Dendritic cell treated with granulocyte-macrophage colony-stimulating factor and Interleukin-4, amounts not matched to agents 40 ng/mL and 50 ng/mL, for 4 days (primary cell): ENCODE results near the gene ADH7.

Experiments
- H3K27ac Mint-ChIP-seq: one replicate; pipeline ENCODE4 v1.8.0; 2022; ENCODE audit warnings: mild to moderate bottlenecking, mixed read lengths
- H3K27me3 Mint-ChIP-seq: one replicate; pipeline ENCODE4 v1.8.0; 2022; ENCODE audit warnings: mild to moderate bottlenecking, mixed read lengths
- H3K36me3 Mint-ChIP-seq: one replicate; pipeline ENCODE4 v1.8.0; 2022; ENCODE audit warnings: low read depth, mixed read lengths
- H3K4me1 Mint-ChIP-seq: one replicate; pipeline ENCODE4 v1.8.0; 2022; ENCODE audit warnings: low read depth, mixed read lengths
- H3K4me3 Mint-ChIP-seq: one replicate; pipeline ENCODE4 v1.8.0; 2022; ENCODE audit warnings: mild to moderate bottlenecking, moderate library complexity, mixed read lengths
- H3K9me3 Mint-ChIP-seq: one replicate; pipeline ENCODE4 v1.8.0; 2022; ENCODE audit warnings: mixed read lengths
- intact Hi-C: fragments of 100-400 bp; cut with micrococcal nuclease; formaldehyde crosslinking; loops from one replicate; pipeline ENCODE4 v1.15.0; 2022

ADH7 gene

GRCh38 chr4:99405433-99406115, 29.6 kb downstream of the ADH7 start:
- intact Hi-C loops: loop anchor here (1.0 to 2.0 kb wide), 3 partner anchors 287 to 1255 kb away; no protein-coding TSS in a partner anchor
- Mint-ChIP-seq H3K27me3 (no peaks in the 10 kb centered on the region), H3K36me3 (no peaks in the 10 kb centered on the region), H3K4me1 (peaks cover 14% of the 10 kb centered on the region), H3K9me3 (no peaks in the 10 kb centered on the region), H3K27ac (no peak overlapping the region), H3K4me3 (no peak overlapping the region)

DNA sequence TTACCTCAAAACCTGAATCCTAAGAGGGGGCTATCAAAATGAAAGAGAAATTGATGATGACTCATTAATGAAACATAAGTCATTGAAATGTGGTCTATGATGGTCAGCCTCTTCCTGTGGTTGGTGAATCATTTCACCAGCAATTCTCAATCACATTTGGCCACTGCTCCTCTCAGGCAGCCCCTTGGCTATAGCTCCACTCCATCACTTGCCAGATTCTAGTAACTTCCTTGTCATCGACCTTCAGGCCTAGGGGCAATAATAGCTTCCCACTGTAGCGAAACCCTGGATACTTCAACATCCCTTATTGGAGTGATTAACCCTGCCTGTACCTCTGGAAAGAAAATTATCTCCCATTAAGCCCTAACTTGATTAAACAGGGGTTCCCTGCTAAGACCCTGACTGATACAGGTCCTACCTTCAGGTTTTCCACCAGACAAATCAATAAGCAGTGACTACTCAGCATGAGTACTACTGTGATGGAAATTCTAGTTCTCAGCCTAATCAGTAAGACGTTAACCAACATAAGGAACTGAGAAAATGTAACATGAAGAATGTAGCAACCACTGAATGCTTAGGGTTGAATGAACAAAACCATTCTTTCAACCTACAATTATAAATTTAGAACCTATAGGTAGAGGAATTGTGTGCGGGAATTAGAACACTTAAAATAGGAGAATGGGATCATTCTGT, 30.4 kb downstream of the ADH7 start:
- intact Hi-C loops: loop anchor here (1.0 to 2.0 kb wide), 3 partner anchors 286 to 1254 kb away; no protein-coding TSS in a partner anchor
- Mint-ChIP-seq H3K27me3 (no peaks in the 10 kb centered on the region), H3K9me3 (no peaks in the 10 kb centered on the region), H3K36me3 (no peaks in the 10 kb centered on the region), H3K27ac (no peak overlapping the region), H3K4me1 (peaks cover 19% of the 10 kb centered on the region), H3K4me3 (no peak overlapping the region)

- peaks cover 19% of the 10 kb centered on the region for H3K4me1 Mint-ChIP-seq
- no peaks in the 10 kb centered on the region for H3K36me3 Mint-ChIP-seq
- no peak overlapping the region for H3K4me3 Mint-ChIP-seq
- intact Hi-C loops: loop anchor here (2.0 kb wide), 2 partner anchors 285 to 1253 kb away; no protein-coding TSS in a partner anchor
- H3K9me3 Mint-ChIP-seq: no peaks in the 10 kb centered on the region
- no peak overlapping the region for H3K27ac Mint-ChIP-seq
- no peaks in the 10 kb centered on the region for H3K27me3 Mint-ChIP-seq
Measured at GRCh38 chr4:99403380-99404184, 31.6 kb downstream of the ADH7 start.

GRCh38 chr4:99402765-99403164, 32.4 kb downstream of the ADH7 start:
- Mint-ChIP-seq H3K4me3 (no peak overlapping the region), H3K9me3 (no peaks in the 10 kb centered on the region), H3K27me3 (no peaks in the 10 kb centered on the region), H3K36me3 (no peaks in the 10 kb centered on the region), H3K27ac (no peak overlapping the region), H3K4me1 (peaks cover 19% of the 10 kb centered on the region)
- intact Hi-C loops: no loop called here

GRCh38 chr4:99400831-99401230, 34.3 kb downstream of the ADH7 start:
- H3K4me1 Mint-ChIP-seq: peaks cover 19% of the 10 kb centered on the region
- no peaks in the 10 kb centered on the region for H3K27me3 Mint-ChIP-seq
- intact Hi-C loops: no loop called here
- no peak overlapping the region for H3K27ac Mint-ChIP-seq
- no peaks in the 10 kb centered on the region for H3K9me3 Mint-ChIP-seq
- H3K36me3 Mint-ChIP-seq: no peaks in the 10 kb centered on the region
- no peak overlapping the region for H3K4me3 Mint-ChIP-seq

- Mint-ChIP-seq H3K36me3 (no peaks in the 10 kb centered on the region), H3K27me3 (no peaks in the 10 kb centered on the region), H3K27ac (no peak overlapping the region), H3K9me3 (no peaks in the 10 kb centered on the region), H3K4me3 (no peak overlapping the region), H3K4me1 (peaks cover 8% of the 10 kb centered on the region)
- intact Hi-C loops: no loop called here
Measured at GRCh38 chr4:99399017-99399416, 36.1 kb downstream of the ADH7 start.

- Mint-ChIP-seq H3K36me3 (no peaks in the 10 kb centered on the region), H3K27ac (no peak overlapping the region), H3K4me3 (no peak overlapping the region), H3K9me3 (peaks cover 12% of the 10 kb centered on the region), H3K4me1 (peaks cover 7% of the 10 kb centered on the region), H3K27me3 (no peaks in the 10 kb centered on the region)
- intact Hi-C loops: no loop called here
Measured at GRCh38 chr4:99395595-99396364, 39.4 kb downstream of the ADH7 start.

DNA sequence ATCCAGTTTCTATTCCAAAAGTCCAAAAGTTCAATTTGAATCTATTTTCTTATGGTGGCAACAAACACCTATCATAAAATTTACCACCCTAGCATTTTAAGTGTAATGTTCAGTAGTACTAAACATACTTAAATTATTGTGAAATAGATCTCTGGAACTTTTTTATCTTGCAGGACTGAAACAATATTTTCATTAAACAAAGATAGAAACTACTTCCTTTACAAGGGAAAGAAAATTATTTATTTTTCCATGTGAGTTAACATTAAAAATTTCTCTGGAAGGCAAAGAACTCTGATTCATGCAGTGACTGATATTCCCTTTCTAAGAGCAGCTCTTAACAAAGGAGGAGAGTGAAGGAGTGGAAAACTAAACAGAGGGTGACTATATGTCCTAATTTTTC, 40.2 kb downstream of the ADH7 start:
- intact Hi-C loops: no loop called here
- Mint-ChIP-seq H3K4me1 (no peaks in the 10 kb centered on the region), H3K4me3 (no peak overlapping the region), H3K27me3 (no peaks in the 10 kb centered on the region), H3K36me3 (no peaks in the 10 kb centered on the region), H3K9me3 (peaks cover 18% of the 10 kb centered on the region), H3K27ac (no peak overlapping the region)

DNA sequence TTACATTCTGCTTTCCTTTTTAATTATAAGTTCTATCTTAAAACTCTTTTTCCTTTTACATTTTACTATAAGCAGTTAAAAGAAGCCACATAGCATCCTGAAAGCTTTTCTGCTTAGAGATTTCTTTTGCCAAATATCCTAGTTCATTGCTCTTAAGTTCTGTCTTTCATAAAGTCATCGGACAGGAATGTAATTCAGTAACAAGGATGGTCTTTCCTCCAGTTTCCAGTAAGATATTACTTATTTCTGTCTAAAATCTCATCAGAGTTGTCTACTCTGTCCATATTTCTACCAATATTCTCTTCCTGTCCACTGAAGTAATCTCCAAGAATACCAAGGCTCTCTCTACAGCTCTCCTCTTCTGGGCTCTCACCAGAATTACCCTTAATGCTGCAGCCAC, 45.1 kb downstream of the ADH7 start:
- H3K27ac Mint-ChIP-seq: no peak overlapping the region
- no peaks in the 10 kb centered on the region for H3K27me3 Mint-ChIP-seq
- intact Hi-C loops: no loop called here
- H3K36me3 Mint-ChIP-seq: no peaks in the 10 kb centered on the region
- peaks cover 18% of the 10 kb centered on the region for H3K9me3 Mint-ChIP-seq
- no peak overlapping the region for H3K4me3 Mint-ChIP-seq
- H3K4me1 Mint-ChIP-seq: no peaks in the 10 kb centered on the region

DNA sequence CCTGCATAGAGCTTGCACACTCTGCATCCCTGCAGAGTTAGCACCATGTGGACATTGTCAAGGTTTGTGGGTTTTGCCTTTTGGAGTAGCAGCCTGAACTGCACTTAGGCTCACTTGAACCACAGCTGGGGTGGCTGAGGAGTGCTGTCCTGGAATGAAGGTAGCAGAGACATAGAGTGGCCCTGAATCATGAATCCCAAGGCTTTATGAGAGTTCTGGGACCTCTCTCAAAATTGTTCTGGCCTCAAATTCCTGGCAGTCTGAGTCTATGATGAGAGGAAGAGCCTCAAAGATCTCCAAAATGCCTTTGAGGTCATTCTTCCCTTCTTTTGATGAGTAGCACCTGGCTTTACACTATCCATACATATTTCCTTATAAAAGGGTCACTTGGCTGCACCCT, 45.5 kb downstream of the ADH7 start:
- H3K9me3 Mint-ChIP-seq: peaks cover 18% of the 10 kb centered on the region
- H3K36me3 Mint-ChIP-seq: no peaks in the 10 kb centered on the region
- no peak overlapping the region for H3K4me3 Mint-ChIP-seq
- no peaks in the 10 kb centered on the region for H3K27me3 Mint-ChIP-seq
- H3K27ac Mint-ChIP-seq: no peak overlapping the region
- no peaks in the 10 kb centered on the region for H3K4me1 Mint-ChIP-seq
- intact Hi-C loops: no loop called here

- Mint-ChIP-seq H3K9me3 (peaks cover 10% of the 10 kb centered on the region), H3K27me3 (no peaks in the 10 kb centered on the region), H3K4me3 (no peak overlapping the region), H3K36me3 (no peaks in the 10 kb centered on the region), H3K4me1 (no peaks in the 10 kb centered on the region), H3K27ac (no peak overlapping the region)
- intact Hi-C loops: no loop called here
Measured at GRCh38 chr4:99383833-99384392, 51.2 kb downstream of the ADH7 start.

- H3K4me1 Mint-ChIP-seq: no peaks in the 10 kb centered on the region
- H3K4me3 Mint-ChIP-seq: no peak overlapping the region
- no peak overlapping the region for H3K27ac Mint-ChIP-seq
- no peaks in the 10 kb centered on the region for H3K36me3 Mint-ChIP-seq
- H3K9me3 Mint-ChIP-seq: peaks cover 10% of the 10 kb centered on the region
- H3K27me3 Mint-ChIP-seq: no peaks in the 10 kb centered on the region
- intact Hi-C loops: no loop called here
Measured at GRCh38 chr4:99383399-99383798, 51.7 kb downstream of the ADH7 start.

GRCh38 chr4:99382745-99383360, 52.3 kb downstream of the ADH7 start:
- Mint-ChIP-seq H3K27me3 (no peaks in the 10 kb centered on the region), H3K36me3 (no peaks in the 10 kb centered on the region), H3K9me3 (peaks cover 10% of the 10 kb centered on the region), H3K4me3 (no peak overlapping the region), H3K27ac (no peak overlapping the region), H3K4me1 (no peaks in the 10 kb centered on the region)
- intact Hi-C loops: no loop called here
